ENCODE measurements around the gene BASP1.
A peak's percentile ranks its signal among the peaks of the same experiment; 100 is the strongest.
"Not testable (repeated sequence)": the region's sequence is repeated elsewhere in the genome, so short reads cannot be mapped to it uniquely, and the experiment has no call there.

Gene BASP1

DNA sequence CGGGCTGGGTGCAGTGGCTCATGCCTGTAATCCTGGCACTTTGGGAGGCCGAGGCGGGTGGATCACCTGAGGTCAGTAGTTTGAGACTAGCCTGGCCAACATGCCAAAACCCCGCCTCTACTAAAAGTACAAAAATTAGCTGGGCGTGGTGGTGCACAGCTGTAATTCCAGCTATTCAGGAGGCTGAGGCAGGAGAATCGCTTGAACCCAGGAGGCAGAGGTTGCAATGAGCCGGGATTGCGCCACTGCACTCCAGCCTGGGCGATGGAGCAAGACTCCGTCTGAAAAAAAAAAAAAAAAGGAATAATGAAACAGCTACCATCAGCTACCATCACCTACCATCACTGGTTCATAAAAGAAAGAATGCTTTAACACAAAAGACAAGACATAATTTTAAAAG, 25.9 kb upstream of the BASP1 start:
- DNase-seq = not testable (repeated sequence)

DNA sequence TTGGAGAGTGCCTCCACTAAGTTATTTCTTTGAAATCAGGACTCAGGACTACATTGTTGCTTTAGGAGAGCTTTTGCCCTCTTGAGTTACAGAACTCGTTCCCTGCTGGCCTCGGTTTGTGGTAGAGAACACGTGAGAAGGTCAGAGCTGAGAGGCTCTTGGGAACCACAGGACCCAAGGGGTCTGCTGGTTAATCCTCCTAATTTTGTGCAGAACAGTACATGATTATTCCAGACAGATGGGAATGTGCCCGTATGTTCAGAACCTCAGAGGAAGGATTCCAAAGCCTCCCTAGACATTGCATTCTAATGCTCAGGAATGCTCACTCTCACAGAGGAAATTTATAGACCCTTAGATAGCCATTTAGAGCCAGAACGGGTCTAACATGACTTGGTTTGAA, 25.2 kb upstream of the BASP1 start:
- no peak for DNase-seq

DNA sequence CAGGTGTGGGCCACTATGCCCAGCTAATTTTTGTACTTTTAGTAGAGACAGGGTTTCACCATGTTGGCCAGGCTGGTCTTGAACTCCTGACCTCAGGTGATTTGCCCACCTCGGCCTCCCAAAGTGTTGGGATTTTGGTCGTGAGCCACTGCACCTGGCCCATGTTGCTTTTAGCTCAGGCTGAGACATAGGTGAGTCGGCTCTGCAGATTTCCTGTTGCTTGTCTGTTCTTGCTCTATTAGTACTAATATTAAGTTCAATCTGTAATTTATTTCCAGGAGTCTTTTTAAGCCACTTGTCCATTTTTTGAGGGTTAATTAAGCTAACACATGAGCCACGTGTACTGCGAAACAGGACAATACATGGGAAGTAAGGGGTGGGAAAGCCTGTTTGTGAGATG, 21.4 kb upstream of the BASP1 start:
- DNase-seq = no peak

DNA sequence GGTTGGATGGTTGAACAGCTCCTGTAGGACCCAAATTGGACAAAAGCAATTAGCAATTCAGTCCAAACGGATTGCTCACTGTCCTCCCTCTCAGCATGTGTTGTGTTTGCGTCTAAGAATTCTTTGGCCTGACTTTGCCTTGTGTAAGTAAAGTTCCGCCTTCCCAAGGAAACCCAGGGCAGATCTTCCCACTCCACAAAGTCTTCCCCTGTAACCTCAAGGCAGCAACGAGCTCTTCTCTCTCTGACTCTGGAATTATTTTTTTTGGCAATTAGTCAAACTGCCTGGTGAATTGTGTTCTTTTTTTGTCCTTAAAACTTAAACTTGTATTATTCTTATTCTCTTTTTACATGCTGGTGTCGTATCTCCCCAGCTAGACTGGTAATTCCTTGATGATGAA, 20.7 kb upstream of the BASP1 start:
- no peak for DNase-seq

DNA sequence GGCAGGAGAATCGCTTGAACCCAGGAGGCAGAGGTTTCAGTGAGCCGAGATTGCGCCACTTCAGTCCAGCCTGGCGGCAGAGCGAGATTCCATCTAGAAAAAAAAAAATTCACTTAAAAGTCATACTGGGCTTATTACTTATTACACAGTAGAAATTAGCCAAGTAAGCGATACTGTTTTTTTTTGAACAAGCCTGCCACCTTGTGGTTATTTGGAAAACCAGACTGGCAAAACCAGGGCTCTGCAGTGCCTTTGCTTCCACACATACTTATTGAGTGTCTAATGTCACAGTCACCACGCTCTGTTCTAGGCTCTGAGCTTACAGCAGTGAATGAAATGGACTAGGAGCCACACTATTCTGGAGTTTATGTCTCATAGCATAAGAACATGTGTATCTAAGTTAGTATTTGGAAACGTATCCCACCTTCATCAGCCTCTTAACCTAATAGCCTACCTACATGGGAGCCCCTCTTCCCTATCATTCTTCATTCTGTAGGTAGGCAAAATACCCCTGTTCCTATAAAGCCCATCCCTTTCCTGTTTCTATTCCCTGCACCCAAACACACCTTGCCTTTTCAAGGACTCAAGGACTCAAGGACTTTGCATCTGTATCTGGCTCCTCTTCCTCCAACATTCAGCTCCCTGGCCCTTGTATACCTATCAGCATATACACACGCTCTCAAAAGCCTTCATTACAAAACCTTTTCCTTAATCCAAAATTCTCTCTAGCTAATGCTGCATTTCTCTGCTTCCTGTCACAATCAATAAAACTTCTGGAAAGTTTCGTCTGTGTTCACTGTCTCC, 13.9 kb upstream of the BASP1 start:
- DNase-seq = no peak

DNA sequence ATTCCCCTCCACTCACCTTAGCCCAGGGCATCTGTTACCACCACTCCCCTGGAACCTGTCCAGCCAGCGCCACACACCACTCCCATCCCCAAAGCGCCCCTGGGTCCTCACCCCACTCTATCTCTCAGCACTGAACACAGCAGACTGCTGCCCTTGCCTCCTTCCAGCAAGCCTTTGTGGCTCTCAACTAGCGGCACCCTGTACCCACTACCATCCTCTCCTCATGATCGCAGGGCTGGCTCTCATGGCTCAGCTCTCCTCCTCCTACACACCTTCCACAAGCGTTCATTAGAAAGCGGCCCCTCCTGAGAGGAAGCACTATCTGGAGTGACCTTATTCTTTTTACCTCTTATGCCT, 13.3 kb upstream of the BASP1 start:
- DNase-seq = no peak

DNA sequence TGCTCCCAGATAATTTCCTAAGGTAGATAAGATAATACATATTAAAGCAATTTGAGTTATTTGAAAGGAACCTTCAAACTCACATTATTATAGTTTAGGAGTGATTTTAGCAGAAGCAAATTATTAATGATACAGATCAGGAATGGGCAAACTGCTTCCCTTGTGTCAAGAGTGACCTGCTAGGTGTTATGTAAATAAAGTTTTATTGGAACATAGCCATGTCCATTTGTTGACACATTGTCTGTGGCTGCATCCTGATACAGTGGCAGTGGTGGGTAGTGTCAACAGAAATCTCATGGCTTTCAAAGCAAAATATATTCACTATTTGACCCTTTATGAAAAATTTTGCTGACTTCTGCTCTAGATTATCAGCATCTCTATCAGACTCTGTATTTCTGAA, 11.4 kb upstream of the BASP1 start:
- DNase-seq = no peak

DNA sequence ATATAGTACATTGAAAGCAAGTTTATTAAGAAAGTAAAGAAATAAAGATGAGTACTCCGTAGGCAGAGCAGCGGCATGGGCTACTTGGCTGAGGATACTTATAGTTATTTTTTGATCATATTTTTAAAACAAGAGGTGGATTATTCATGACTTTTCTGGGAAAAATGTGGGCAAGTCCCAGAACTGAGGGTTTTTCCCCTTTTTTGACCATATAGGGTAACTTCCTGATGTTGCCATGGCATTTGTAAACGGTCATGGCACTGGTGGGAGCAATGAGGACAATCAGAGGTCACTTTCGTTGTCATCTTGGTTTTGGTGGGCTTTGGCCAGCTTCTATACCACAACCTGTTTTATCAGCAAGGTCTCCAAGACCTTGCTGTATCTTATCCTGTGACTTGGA, 5.2 kb upstream of the BASP1 start:
- DNase-seq = no peak

DNA sequence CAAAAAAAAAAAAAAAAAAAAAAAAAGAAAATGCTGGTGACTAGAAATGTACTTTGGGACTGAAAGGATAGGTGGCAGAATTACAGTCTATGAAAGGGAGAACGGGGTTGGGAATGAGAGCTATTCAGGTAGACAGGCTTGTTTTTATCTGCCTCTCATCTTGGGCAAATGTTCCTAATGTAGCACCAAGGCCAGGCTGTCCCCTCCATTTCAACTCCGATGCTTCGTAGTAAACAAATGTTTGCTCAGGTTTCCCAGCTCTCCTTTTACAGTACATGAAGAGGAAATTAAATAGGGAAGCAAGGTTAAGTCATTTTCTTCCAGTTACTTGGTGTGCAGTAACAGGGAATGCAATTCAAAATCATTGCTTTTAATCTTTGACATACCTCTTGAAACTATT, 4.4 kb upstream of the BASP1 start:
- no peak for DNase-seq

DNA sequence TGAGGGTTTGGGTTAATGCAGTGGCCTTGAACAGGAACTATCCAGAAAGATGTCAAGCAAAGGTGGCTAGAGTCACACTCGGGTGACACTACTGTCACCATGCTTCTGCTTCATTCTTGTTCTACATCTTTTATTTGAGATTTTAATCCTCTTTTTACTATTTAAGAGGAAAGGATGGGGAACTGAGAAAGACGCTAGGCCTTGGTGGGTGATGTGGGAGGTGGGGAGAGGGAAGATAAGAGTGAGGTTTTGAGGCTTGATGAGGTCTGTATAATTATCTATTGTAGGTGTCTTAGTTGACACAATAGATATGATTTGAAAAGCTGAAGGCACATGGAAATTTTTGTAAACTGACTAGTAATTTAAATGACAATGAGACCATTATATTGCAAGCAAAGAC, 3.5 kb upstream of the BASP1 start:
- DNase-seq = no peak

DNA sequence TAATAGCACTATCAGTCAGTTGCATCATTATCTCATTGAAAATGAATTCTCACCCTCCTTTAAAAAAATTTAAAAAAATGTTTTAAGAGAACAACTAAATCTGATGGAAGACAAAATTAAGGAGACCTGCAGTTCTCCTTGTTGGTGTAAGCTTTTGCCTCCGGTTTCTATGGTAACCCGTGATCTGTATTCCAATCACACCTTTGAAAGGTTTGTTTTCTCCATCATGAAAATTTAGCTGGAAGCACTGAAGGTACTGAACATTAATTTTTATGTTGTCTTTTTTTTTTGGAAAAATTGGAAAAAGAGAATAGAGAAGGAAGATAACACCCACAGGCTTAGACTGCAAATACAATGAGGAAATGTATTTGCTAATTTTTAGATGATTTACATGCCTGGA, 2.5 kb upstream of the BASP1 start:
- DNase-seq = no peak

DNA sequence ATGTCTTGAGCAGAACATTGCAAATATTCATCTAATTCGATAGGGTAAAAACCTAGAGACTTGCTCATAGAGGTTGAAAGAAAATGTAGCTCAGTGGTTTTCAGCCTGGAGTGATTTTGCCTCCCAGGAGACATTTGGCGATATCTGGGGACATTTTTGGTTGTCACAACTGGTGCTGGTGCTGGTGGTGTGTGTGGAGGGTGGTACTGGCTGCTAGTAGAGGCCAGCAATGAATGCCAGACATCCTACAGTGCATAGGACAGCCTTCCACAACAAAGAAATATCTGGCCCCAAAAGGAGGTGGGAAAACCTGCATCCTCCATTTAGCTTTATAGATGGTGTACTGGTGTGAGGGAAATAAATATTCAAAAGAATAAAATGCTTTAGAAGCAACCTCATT, 2.1 kb upstream of the BASP1 start:
- no peak for DNase-seq

DNA sequence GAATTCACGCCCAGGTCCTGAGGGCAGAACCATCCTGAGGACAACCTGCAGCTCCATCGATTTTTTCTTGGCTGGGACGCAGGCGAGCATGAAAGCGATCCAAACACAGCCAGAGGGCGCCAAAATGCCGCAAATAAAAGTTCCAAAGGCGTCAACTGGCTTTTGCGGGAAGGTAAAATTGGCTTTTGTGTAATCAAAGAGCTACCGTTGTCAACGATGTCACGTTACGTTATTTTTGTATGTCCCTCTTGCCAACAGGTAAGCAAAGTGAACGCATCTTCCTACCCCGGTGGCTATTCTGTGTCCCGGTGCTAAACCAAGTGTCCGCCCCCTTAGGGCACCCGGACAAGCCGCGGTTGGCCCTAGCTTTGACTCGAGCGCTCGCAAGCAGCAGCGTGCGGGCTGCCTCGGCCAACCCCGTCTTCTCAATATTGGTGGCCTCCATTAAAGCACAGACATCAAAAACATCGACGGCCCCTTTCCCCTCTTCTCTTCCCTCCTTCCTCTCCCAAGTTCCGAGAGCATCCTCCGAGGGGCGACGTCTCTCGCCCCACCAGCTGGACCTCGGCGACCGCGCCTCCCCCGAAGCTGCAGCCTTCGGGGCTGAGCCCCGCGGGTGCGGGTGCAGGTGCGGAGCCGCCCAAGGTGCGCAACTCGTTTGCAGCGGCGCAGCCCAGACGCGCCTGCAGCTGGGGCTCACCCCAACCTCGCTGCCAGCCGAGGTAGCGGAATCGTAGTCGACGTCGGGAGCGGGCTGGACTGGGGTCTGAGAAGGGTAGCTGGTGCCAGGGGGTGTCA, 1.1 kb upstream of the BASP1 start:
- peak; percentile 81 for DNase-seq

DNA sequence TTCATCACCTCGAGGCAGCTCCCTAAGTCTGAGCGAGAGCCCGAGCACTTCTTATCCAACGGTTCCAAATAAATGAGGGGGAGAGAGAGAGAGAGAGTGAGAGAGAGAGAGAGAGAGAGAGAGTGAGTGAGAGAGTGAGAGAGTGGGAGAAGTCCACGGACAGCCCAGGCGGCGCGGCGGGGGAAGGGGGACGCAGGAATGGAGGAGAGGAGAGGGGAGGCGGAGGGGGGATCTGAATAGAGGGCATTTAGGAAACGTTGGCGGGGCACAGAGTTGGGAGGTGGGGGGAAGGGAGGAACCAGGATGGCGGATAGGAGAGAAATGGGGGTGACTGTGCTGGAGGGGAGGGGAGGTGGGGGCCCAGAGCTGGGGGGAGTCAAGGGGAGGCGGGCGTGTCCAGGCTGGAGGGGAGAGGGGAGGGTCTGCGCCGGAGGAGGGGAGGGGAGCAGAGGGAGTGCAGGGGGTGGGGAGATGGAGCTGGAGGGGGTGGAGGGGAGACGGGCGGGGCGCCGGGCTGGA, 398 bp upstream of the BASP1 start:
- DNase-seq = no peak

DNA sequence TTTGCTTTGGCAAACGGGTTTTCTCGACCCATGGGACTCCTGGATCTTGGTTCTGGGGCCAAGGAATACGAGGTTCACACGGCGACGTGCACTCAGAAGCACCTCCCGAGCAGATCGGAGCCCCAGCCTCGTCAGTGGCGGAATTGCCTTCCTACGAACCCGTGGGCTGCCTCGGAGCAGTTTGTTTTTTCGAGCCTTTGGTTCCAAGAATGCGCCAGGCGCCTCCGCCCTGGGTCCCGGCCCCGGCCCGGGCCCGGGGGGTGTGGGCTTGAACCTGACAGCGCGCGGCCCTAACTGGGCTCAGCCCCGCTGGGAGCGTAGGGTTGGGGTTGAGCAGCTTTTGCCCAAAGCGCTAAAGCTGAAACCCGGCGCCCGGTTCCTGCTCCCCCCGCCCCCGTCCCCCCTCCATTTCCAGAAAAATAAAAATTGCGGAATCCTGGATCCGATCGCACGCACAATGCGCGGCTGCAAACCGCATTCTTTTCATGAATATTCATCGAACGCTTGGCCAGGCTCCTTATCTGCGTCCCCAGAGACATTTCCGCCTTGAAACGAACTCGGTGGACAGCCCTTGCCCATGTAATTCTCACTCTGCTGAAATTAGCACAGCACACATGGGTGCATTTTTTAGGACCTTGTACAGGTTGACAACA, 1.0 kb downstream of the BASP1 start:
- DNase-seq = no peak

DNA sequence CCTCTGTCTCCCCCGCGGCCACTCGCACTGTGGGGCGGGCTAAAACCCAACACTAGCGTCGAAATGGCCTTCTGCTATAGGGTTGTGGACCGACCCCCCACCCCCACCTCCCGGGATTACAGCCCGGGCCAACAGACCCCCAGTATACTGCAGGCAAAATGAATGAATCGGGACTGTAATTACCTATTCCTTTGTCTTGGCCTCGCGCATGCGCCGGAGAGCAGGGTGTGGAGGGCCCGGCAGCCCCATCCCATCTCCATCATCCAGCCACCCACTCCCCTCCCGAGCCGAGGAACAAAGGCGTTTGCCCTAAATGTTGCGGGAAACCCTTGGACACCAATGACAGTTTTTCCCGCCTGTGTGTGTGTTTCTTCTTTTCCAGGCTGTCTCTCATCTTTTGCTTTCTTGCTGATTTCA, 1.6 kb downstream of the BASP1 start:
- DNase-seq = peak; percentile 31

DNA sequence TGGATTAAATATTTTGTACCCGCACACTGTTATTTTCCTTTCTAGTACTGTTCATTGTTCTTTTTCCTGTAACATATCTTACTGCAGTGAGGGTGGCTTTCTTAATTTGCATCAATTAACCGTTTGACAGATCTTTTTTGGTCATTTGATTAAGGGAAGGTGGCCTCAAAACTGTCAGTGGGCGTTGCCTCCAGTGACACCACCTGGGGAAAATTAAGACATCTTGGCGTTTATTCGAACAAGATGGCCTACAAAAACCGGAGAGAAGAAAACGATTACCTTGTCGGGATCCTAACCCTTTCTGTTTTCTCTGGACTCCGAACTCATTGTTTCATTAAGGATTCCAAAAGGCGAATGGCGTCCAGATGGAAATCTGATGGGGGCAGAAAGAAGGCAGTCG, 2.0 kb downstream of the BASP1 start:
- no peak for DNase-seq

DNA sequence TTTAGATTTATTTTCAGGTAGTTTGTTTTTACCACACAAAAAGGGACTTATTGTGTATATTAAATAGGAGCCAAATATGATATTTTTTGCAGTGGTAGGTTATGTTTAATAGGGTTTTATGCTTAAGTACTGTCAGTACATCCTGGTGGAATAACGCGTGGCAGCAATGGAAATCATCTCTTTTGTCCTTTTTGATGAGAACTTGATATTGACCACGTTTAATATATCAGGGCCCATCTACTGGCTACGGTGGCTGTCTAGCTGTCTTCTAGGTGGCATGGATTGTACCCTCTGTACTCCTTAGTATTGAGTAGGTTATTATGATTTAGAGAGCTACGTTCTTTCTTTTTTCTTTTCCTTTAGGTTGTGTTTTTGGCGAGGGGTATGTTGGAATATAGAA, 2.6 kb downstream of the BASP1 start:
- DNase-seq = no peak

DNA sequence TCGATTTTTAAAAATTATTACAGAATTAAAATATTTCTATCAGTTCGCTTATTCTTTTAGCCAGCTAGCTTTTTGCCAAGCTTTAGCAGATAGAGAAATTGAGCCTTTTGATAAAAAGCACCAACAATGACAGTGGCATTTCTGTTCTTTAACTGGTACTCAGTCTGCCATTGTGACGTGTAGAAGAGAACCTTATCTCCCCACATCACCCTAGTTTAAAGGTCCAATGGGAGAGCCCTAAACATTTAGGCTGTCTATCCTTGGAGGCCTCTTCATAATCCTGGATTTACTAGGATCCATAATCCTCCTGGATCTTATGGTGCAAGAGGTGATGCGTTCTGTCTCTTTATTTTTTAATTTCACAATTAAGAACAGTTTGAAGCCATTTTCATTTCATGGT, 3.0 kb downstream of the BASP1 start:
- no peak for DNase-seq

DNA sequence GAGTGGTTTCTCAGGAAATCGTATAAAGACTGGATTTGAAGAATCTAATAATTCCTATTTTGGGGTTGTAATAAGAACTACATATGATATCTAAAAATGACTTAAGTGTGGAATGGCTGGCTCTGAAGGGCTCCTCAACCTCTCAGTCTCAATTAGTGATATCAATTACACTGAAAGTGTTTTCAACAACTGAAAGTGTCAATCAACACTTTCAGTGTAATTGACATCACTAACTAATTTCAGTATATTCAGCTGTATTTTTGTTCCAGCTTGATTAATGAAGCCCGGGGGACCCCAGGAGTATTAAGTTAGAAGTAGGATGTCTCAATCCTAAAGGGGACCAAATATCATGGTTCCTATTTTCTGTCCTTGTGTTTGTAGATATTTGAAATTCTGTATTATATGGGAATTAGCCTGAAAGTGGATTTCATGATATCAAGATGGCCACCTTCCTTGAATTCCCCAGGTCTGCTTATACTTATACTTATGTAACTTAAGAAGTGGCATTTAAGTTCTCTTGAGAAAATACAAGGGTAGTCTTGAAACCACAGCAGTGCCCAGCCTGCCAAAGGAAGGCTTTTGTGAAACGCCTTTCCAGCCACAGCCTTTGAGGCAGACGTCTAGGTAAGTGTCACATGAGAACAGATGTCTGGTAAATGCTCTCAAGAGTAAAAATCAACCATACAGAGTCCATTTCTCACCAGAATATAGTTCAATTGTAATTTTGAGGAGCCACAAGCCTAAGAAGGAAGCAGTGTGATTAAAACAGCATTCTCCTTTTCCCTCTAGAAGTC, 4.6 kb downstream of the BASP1 start:
- DNase-seq = no peak

DNA sequence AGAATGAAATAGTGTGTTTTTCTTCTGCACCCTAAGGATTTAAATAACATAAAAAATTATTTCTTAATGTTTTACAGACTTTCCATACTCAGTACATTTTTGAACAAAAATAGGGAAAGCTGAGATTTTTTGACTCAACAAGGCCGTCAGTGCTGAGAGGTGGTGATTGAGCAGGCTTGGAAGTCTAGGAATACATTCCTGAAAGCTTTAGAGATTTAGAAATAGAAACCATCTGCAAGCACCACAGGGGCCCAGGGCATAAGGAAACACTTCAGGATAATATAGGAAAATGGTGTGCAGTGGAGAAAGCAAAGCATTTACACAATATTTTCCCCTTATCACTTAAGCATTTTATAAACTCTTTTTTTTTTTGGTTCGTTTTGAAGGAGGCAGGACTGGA, 5.2 kb downstream of the BASP1 start:
- no peak for DNase-seq

DNA sequence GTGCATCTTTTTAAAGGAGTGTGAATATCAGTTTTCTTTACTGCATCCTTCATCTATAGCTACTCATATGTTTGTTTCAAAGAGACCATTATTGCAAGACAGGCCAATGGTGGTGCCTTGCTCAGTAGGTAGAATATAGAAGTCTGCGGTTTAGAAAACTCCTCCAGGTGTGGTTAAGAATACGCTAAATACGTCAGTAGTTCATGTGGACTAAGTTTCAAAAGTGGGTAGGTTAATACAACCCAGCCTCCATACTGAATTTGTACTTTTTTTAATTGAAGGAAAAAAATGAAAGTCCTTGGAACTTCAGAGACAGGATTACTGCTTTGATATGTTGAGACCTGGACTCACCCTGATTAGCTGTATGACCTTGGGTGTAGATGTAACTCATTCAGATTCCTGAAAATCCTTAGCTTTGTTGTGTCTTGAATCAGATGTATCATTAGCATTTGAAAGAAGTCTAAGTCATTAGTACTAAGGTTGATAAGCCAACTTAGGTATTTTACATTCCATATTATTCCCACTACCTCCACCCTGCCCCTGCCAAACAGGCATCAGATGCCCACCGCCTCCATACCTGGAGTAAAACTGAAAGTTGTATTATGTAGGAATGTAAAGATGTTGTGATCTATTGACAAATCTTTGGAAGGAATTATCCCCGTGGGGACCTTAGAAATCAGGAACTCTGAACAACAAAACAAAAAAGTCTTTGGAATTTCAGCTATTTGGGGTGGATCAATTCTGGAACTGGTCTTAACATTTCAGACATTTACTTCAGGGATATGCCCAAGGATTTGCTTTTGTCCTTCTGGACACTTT, 6.1 kb downstream of the BASP1 start:
- DNase-seq = no peak

Measured in NCI-H1436 (cell line).